ENCODE results near the gene LRG1.

DNA sequence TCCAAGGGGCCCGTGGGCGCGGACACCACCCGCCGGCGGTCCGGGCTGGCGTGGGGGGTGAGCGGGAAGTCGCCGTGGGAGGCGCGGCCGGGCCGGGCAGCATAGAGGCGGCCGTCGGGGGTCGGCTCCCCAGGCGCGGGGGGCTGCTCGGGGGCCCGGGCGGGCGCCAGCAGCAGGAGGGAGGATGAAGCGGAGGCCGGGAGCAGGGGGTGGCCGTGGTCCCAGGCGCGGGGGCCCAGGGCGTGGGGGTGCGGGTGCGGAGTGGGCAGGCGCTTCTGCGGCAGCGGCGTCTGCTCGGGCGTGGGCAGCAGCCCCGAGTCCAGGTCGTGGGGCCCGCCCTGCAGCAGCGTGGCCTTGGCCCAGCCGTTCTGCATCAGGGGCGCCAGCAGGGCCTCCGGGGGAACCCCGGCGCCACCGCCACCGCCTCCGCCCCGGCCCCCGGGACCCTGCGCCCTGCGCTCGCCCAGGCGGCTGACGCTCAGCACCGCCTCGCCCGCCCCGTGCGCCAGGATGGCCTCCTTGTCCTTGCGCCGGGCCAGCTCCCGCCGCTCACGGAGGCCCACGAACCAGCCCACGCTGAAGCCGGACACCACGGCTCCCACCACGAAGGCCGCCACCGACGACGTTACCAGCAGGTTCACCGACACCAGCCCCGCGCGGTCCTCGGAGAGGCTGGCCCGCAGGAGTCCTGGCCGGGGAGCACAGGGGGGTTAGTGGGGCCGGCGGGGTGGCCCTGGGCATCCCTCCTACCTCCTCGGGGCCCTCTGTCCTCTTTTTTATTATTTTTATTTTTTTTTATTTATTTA, 4.2 kb upstream of the LRG1 start:
- TF ChIP-seq EP300 (IDR thresholded peaks at IDR 0.05; ENCODE audit: borderline replicate concordance) (no peak), RAD21 (IDR thresholded peaks at IDR 0.05; ENCODE audit: low read depth) (no peak), TAF1 (IDR thresholded peaks at IDR 0.05; ENCODE audit: low read depth) (no peak), YY1 (IDR thresholded peaks at IDR 0.05; ENCODE audit: low read depth) (no peak), TEAD4 (IDR thresholded peaks at IDR 0.05) (no peak), FOXM1 (IDR thresholded peaks at IDR 0.05; ENCODE audit: borderline replicate concordance, low read depth) (no peak), ZBTB7A (IDR thresholded peaks at IDR 0.05; ENCODE audit: low read depth) (no peak), CREB1 (IDR thresholded peaks at IDR 0.05; ENCODE audit: low read depth) (no peak), CEBPB (IDR thresholded peaks at IDR 0.05) (no peak), EGR1 (IDR thresholded peaks at IDR 0.05) (no peak), NFIC (IDR thresholded peaks at IDR 0.05) (no peak)
- TF ChIP-seq, protein P1, sequence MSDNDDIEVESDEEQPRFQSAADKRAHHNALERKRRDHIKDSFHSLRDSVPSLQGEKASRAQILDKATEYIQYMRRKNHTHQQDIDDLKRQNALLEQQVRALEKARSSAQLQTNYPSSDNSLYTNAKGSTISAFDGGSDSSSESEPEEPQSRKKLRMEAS (IDR thresholded peaks at IDR 0.05): no peak
- TF ChIP-seq, protein P2, sequence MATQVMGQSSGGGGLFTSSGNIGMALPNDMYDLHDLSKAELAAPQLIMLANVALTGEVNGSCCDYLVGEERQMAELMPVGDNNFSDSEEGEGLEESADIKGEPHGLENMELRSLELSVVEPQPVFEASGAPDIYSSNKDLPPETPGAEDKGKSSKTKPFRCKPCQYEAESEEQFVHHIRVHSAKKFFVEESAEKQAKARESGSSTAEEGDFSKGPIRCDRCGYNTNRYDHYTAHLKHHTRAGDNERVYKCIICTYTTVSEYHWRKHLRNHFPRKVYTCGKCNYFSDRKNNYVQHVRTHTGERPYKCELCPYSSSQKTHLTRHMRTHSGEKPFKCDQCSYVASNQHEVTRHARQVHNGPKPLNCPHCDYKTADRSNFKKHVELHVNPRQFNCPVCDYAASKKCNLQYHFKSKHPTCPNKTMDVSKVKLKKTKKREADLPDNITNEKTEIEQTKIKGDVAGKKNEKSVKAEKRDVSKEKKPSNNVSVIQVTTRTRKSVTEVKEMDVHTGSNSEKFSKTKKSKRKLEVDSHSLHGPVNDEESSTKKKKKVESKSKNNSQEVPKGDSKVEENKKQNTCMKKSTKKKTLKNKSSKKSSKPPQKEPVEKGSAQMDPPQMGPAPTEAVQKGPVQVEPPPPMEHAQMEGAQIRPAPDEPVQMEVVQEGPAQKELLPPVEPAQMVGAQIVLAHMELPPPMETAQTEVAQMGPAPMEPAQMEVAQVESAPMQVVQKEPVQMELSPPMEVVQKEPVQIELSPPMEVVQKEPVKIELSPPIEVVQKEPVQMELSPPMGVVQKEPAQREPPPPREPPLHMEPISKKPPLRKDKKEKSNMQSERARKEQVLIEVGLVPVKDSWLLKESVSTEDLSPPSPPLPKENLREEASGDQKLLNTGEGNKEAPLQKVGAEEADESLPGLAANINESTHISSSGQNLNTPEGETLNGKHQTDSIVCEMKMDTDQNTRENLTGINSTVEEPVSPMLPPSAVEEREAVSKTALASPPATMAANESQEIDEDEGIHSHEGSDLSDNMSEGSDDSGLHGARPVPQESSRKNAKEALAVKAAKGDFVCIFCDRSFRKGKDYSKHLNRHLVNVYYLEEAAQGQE (IDR thresholded peaks at IDR 0.05; ENCODE audit: low read depth): no peak
- TF ChIP-seq, protein P3, sequence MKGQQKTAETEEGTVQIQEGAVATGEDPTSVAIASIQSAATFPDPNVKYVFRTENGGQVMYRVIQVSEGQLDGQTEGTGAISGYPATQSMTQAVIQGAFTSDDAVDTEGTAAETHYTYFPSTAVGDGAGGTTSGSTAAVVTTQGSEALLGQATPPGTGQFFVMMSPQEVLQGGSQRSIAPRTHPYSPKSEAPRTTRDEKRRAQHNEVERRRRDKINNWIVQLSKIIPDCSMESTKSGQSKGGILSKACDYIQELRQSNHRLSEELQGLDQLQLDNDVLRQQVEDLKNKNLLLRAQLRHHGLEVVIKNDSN (IDR thresholded peaks at IDR 0.05): no peak
